Measurements from ENCODE around the gene RAPGEF4. TPM values are rescaled to one million over a fixed set of nuclear protein-coding genes. Genes with fewer than 3 reads are reported as not detected.

Gene RAPGEF4
- total and polyA plus RNA-seq, 2 of the 13 experiments (the other 11 are each of a cell fraction or from before 2014, with no cell fraction given), result 0.78 to 0.91 TPM

DNA sequence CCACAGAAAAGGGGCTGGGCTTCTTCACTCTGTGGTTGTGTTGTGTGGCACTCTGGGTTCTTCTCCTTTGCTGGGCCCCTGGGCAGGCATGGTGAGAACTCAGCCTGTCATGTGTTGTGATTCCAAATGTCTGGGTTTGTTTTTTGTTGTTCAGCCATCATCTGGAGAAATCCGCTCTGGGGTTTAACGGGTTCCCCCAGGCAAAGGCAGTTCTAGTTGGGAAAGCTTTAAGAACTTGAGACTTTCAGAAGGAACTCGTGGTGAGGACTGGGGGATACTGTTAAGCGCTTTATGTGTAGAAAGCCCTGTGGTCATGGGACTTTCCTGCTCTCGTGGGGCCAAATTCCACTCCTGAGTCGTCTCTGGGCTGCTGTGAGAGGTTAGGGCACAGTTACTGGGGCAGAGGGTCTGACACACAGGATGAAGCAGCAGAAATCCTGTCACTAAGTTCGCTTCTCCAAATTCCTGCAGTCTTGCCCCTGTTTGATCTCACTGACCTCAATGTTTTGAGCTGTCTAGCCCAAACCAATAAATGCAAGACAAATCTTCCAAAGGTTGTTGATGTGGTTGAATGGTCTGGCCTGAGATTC is 87.7 kb downstream of the RAPGEF4 start (continued):
- TF ChIP-seq ZNF703 (CRISPR knock-in tag; IDR thresholded peaks at IDR 0.05; ENCODE audit: borderline replicate concordance) (no peak), TEAD3 (CRISPR knock-in tag; optimal IDR thresholded peaks at IDR 0.05; ENCODE audit: borderline replicate concordance) (no peak), ZNF143 (CRISPR knock-in tag; IDR thresholded peaks at IDR 0.05) (no peak), FOXK1 (CRISPR knock-in tag; IDR thresholded peaks at IDR 0.05; ENCODE audit: borderline replicate concordance, low read depth) (no peak), HNRNPK (IDR thresholded peaks at IDR 0.05; ENCODE audit: low read depth, low read length, poor library complexity, severe bottlenecking) (no peak), SIX1 (CRISPR knock-in tag; IDR thresholded peaks at IDR 0.05; ENCODE audit: borderline replicate concordance) (no peak), ZNF567 (CRISPR knock-in tag; IDR thresholded peaks at IDR 0.05; ENCODE audit: borderline replicate concordance) (no peak)
- TF ChIP-seq, protein P1, sequence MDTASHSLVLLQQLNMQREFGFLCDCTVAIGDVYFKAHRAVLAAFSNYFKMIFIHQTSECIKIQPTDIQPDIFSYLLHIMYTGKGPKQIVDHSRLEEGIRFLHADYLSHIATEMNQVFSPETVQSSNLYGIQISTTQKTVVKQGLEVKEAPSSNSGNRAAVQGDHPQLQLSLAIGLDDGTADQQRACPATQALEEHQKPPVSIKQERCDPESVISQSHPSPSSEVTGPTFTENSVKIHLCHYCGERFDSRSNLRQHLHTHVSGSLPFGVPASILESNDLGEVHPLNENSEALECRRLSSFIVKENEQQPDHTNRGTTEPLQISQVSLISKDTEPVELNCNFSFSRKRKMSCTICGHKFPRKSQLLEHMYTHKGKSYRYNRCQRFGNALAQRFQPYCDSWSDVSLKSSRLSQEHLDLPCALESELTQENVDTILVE (CRISPR knock-in tag; IDR thresholded peaks at IDR 0.05), result no peak

DNA sequence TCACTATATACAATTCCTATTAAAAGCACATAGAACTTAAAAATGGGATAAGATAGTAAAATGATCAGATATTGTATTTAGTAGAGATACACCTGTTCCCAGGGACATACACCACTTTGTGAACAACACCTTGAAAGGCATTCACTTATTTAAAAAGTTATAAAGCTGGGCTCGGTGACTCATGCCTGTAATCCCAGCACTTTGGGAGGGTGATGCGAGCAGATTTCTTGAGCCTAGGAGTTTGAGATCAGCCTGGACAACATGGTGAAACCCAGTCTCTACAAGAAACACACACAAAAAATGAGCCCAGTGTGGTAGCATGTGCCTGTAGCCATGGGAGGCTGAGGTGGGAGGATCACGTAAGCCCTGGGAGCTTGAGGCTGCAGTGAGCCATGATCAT is 90.9 kb downstream of the RAPGEF4 start:
- 29% methylated on average over 3 of the region's 3 CpGs for WGBS (ENCODE audit: low lambda C conversion rate)
- H3K4me3 ChIP-seq (replicated peaks in 1 of 3; ENCODE audit: insufficient read depth in 1 of 3, low read depth in 2 of 3, low read length in 3 of 3), result no peak overlapping the region
- no peaks in the 10 kb centered on the region for H4K20me1 ChIP-seq (ENCODE audit: insufficient read depth, low read length)
- H3K9me3 ChIP-seq (ENCODE audit: low read length), result no peaks in the 10 kb centered on the region
- no peak overlapping the region for H3K4me2 ChIP-seq (ENCODE audit: low read depth, low read length)
- TF ChIP-seq TFE3 (CRISPR knock-in tag; IDR thresholded peaks at IDR 0.05), result no peak
- TF ChIP-seq ELF1 (CRISPR knock-in tag; IDR thresholded peaks at IDR 0.05), result no peak
- TF ChIP-seq, protein P2, sequence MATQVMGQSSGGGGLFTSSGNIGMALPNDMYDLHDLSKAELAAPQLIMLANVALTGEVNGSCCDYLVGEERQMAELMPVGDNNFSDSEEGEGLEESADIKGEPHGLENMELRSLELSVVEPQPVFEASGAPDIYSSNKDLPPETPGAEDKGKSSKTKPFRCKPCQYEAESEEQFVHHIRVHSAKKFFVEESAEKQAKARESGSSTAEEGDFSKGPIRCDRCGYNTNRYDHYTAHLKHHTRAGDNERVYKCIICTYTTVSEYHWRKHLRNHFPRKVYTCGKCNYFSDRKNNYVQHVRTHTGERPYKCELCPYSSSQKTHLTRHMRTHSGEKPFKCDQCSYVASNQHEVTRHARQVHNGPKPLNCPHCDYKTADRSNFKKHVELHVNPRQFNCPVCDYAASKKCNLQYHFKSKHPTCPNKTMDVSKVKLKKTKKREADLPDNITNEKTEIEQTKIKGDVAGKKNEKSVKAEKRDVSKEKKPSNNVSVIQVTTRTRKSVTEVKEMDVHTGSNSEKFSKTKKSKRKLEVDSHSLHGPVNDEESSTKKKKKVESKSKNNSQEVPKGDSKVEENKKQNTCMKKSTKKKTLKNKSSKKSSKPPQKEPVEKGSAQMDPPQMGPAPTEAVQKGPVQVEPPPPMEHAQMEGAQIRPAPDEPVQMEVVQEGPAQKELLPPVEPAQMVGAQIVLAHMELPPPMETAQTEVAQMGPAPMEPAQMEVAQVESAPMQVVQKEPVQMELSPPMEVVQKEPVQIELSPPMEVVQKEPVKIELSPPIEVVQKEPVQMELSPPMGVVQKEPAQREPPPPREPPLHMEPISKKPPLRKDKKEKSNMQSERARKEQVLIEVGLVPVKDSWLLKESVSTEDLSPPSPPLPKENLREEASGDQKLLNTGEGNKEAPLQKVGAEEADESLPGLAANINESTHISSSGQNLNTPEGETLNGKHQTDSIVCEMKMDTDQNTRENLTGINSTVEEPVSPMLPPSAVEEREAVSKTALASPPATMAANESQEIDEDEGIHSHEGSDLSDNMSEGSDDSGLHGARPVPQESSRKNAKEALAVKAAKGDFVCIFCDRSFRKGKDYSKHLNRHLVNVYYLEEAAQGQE (IDR thresholded peaks at IDR 0.05; ENCODE audit: borderline replicate concordance in 1 of 2, low read depth in 1 of 2, low read length in 2 of 2), result no peak
- TF ChIP-seq ZFY (CRISPR knock-in tag; IDR thresholded peaks at IDR 0.05), result no peak
- TF ChIP-seq ZNF784 (CRISPR knock-in tag; IDR thresholded peaks at IDR 0.05; ENCODE audit: borderline replicate concordance), result no peak
- TF ChIP-seq KMT2B (CRISPR knock-in tag; IDR thresholded peaks at IDR 0.05), result no peak
- TF ChIP-seq RARG (CRISPR knock-in tag; IDR thresholded peaks at IDR 0.05; ENCODE audit: low read depth), result no peak
- no peak for TF ChIP-seq ZNF83 (CRISPR knock-in tag; IDR thresholded peaks at IDR 0.05; ENCODE audit: borderline replicate concordance)
- no peak overlapping the region for H2AFZ ChIP-seq (ENCODE audit: low read length)
- DNase-seq (ENCODE audit: low spot score) (no peak), ATAC-seq (no peak), FAIRE-seq (no peak)
- POLR2A ChIA-PET, result no interaction called here
- no peaks in the 10 kb centered on the region for H3K4me1 ChIP-seq (ENCODE audit: insufficient read depth, low read length)
- no peaks in the 10 kb centered on the region for H3K79me2 ChIP-seq (ENCODE audit: insufficient read depth, low read length)
- H3K27me3 ChIP-seq (ENCODE audit: control insufficient read depth in 1 of 2, insufficient read depth in 2 of 2, low read length in 2 of 2), result peaks cover 0 to 23% of the 10 kb centered on the region in 2 experiments; a peak in 3 of 5 replicates
- BruUV-seq (replicated peaks), result no TSS peak
- no peak overlapping the region for H3K9ac ChIP-seq (ENCODE audit: insufficient read depth, low read depth, low read length)
- intact Hi-C loops (cut with micrococcal nuclease; ENCODE audit: unreplicated experiment), result no loop called here
- H3K36me3 ChIP-seq (replicated peaks in 1 of 2; ENCODE audit: control insufficient read depth in 1 of 2, insufficient read depth in 2 of 2, low read length in 2 of 2), result no peaks in the 10 kb centered on the region
- H3K27ac ChIP-seq (ENCODE audit: extremely low read length, insufficient read depth, low read length), result no peak overlapping the region
- CTCF ChIA-PET (ENCODE audit: low intra/inter-chr PET ratio, low total read pairs), result no interaction called here
- in situ Hi-C loops (cut with HindIII; ENCODE audit: extremely low pct_ligation_motif_present, low pct_unique_long_range_greater_than_20kb), result no loop called here

Measured in HepG2 (cell line).